ENCODE results near the gene C1orf226. TPM values are rescaled to one million over a fixed set of nuclear protein-coding genes. Genes with fewer than 3 reads are reported as not detected.
"Not testable (repeated sequence)": the region's sequence is repeated elsewhere in the genome, so short reads cannot be mapped to it uniquely, and the experiment has no call there.

C1orf226 gene
- total RNA-seq, 1 donor from 2014 or later, result 5.1 TPM

DNA sequence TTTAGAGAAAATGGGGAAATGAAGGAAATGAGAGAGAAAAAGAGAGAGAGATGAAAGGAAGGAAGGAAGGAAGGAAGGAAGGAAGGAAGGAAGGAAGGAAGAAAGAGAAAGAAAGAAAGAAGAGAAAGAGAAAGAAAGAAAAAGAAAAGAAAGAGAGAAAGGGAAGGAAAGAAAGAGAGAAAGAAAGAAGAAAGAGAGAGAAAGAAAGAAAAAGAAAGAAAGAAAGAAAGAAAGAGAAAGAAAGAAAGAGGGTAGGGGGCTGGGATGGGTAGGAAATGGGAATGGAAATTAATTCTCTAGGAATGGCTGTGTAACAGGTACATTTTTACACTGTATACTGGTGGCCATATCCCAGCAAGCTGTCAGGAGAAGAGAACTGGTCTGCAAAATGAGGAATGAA lies 34.7 kb downstream of the C1orf226 start:
- H3K9me3 Mint-ChIP-seq, result peaks cover 11% of the 10 kb centered on the region
- TF ChIP-seq, protein P1, sequence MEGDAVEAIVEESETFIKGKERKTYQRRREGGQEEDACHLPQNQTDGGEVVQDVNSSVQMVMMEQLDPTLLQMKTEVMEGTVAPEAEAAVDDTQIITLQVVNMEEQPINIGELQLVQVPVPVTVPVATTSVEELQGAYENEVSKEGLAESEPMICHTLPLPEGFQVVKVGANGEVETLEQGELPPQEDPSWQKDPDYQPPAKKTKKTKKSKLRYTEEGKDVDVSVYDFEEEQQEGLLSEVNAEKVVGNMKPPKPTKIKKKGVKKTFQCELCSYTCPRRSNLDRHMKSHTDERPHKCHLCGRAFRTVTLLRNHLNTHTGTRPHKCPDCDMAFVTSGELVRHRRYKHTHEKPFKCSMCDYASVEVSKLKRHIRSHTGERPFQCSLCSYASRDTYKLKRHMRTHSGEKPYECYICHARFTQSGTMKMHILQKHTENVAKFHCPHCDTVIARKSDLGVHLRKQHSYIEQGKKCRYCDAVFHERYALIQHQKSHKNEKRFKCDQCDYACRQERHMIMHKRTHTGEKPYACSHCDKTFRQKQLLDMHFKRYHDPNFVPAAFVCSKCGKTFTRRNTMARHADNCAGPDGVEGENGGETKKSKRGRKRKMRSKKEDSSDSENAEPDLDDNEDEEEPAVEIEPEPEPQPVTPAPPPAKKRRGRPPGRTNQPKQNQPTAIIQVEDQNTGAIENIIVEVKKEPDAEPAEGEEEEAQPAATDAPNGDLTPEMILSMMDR (IDR thresholded peaks at IDR 0.05; ENCODE audit: unreplicated experiment), result no peak
- peaks cover 3% of the 10 kb centered on the region for H3K27me3 Mint-ChIP-seq (ENCODE audit: low read depth)
- H3K4me3 Mint-ChIP-seq, result no peak overlapping the region
- H3K27ac Mint-ChIP-seq, result no peak overlapping the region
- H3K36me3 Mint-ChIP-seq, result no peaks in the 10 kb centered on the region
- no peak for DNase-seq (ENCODE audit: low spot score in 2 of 2, unreplicated experiment in 2 of 2)
- no peaks in the 10 kb centered on the region for H3K4me1 Mint-ChIP-seq

DNA sequence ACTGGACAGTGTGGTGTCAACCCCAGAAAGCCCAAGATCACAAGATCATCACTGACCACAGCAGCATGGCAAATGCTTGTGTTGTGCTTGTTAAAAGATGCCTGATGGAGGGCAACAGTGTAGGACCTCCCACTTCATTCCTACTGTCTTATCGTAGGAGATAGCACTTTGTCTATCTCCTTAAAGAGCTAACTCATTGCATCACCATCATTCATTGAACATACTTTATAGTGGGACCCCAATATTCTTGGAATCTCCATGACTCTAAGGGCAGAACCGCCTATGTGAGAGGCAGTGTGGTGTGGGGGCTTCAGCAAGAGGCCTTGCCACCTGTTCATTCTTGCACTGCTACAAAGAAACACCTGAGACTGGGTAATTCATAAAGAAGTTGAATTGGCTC lies 35.4 kb downstream of the C1orf226 start:
- TF ChIP-seq, protein P1 (IDR thresholded peaks at IDR 0.05; ENCODE audit: unreplicated experiment), result no peak
- Mint-ChIP-seq H3K4me1 (no peaks in the 10 kb centered on the region), H3K4me3 (no peak overlapping the region), H3K27ac (no peak overlapping the region), H3K9me3 (peaks cover 11% of the 10 kb centered on the region), H3K27me3 (ENCODE audit: low read depth) (peaks cover 3% of the 10 kb centered on the region), H3K36me3 (no peaks in the 10 kb centered on the region)
- no peak for DNase-seq (ENCODE audit: low spot score in 2 of 2, unreplicated experiment in 2 of 2)

DNA sequence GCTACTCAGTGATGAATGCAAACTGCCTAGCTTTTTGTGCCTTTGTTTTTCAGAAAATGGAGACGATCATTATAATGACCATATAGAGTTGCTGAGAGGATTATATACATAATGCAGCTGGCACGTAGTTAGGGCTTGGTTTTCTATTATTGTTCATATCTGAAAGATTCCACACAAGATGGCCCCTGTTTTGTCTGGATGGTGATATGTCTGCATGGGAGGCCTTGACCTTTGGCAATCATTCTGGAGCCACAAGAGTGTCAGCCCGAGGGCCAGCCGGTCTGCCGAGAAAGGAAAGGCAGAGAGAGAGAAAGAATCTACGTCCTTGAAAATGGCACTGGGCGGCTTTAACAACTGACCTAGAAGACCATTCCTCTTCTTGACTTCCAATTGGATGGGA lies 36.1 kb downstream of the C1orf226 start:
- H3K4me3 Mint-ChIP-seq, result no peak overlapping the region
- H3K27ac Mint-ChIP-seq, result no peak overlapping the region
- peaks cover 3% of the 10 kb centered on the region for H3K27me3 Mint-ChIP-seq (ENCODE audit: low read depth)
- no peak for DNase-seq (ENCODE audit: low spot score in 2 of 2, unreplicated experiment in 2 of 2)
- H3K4me1 Mint-ChIP-seq, result no peaks in the 10 kb centered on the region
- peaks cover 11% of the 10 kb centered on the region for H3K9me3 Mint-ChIP-seq
- no peaks in the 10 kb centered on the region for H3K36me3 Mint-ChIP-seq
- TF ChIP-seq, protein P1 (IDR thresholded peaks at IDR 0.05; ENCODE audit: unreplicated experiment), result no peak

DNA sequence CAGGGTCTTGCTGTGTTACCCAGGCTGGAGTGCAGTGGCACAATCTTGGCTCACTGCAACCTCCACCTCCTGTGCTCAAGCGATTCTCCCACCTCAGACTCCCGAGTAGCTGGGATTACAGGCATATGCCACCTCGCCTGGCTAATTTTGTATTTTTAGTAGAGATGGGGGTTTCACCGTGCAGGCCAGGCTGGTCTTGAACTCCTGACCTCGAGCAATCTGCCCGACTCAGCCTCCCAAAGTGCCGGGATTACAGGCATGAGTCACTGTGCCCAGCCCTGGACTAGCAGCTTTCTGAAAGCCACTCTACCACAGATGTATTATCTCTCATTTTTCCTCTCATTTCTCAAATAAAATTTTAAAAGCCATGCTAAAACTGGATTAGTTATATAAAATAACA lies 37.1 kb downstream of the C1orf226 start:
- H3K9me3 Mint-ChIP-seq, result peaks cover 17% of the 10 kb centered on the region
- not testable (repeated sequence) for H3K27me3 Mint-ChIP-seq (ENCODE audit: low read depth); H3K27ac Mint-ChIP-seq; H3K36me3 Mint-ChIP-seq; H3K4me3 Mint-ChIP-seq; DNase-seq (ENCODE audit: low spot score in 2 of 2, unreplicated experiment in 2 of 2); H3K4me1 Mint-ChIP-seq

DNA sequence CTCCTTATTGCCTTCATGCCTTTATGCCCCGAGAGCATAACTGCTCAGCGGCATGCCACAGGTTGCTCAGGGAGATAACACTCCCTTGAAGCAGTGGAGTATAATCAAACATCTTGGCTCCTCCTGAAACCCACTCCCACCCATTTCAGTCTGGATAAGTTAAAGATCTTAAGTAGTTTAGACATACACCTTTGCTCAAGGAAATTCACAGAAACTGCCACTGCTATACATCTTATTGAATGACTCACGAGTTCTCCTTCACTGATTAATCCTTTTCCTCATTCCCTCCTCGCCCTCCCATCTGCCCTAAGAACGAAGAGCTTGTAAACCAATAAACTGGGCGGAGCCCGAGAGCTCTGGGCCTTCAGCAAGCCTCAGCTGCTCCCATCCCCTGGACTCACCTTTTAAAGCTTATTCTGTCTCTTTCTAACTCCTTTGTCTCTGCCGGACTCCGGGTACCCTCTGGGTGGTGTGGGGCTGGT lies 38.0 kb downstream of the C1orf226 start:
- peaks cover 21% of the 10 kb centered on the region for H3K9me3 Mint-ChIP-seq
- DNase-seq (ENCODE audit: low spot score in 2 of 2, unreplicated experiment in 2 of 2), result not testable (repeated sequence)

DNA sequence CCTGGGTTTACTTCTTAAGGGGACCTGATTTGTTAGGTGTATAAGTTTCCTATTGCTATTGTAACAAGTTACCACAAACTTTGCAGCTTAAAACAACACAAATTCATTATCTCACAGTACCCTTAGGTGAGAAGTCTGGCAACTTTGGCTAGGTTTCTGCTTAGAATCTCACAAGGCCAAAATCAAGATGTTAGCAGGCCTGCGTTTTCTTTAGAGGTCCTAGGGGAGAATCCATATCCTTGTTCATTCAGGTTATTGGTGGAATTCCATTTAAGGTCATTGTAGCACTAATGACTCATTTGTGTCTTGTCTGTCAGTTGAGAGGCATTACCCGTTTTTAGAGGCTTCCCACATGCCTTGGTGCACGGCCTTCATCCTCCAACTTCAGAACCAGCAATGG lies 38.6 kb downstream of the C1orf226 start:
- Mint-ChIP-seq H3K27me3 (ENCODE audit: low read depth) (no peaks in the 10 kb centered on the region), H3K27ac (no peak overlapping the region), H3K9me3 (peaks cover 20% of the 10 kb centered on the region), H3K4me1 (no peaks in the 10 kb centered on the region), H3K36me3 (no peaks in the 10 kb centered on the region), H3K4me3 (no peak overlapping the region)
- TF ChIP-seq, protein P1 (IDR thresholded peaks at IDR 0.05; ENCODE audit: unreplicated experiment), result no peak
- DNase-seq (ENCODE audit: low spot score in 2 of 2, unreplicated experiment in 2 of 2), result no peak

More for the DNA sequence above, 38.0 kb downstream of the C1orf226 start:
- not testable (repeated sequence) for H3K36me3 Mint-ChIP-seq; H3K4me1 Mint-ChIP-seq; H3K4me3 Mint-ChIP-seq; H3K27ac Mint-ChIP-seq; H3K27me3 Mint-ChIP-seq (ENCODE audit: low read depth)

Data from mesothelial cell of epicardium (in vitro differentiated cells).